Retina (tissue), 1 donor: ENCODE results near the gene DAND5.
"Not testable (repeated sequence)": the region's sequence is repeated elsewhere in the genome, so short reads cannot be mapped to it uniquely, and the experiment has no call there.

Experiments
- DNase-seq: peaks from one replicate; pipeline ENCODE4 v3.0.0-alpha.2; 2016

DAND5 gene

GRCh38 chr19:12946092-12946721 lies 23.2 kb upstream of the DAND5 start:
- DNase-seq: peak; percentile 44

GRCh38 chr19:12946731-12947496 lies 22.5 kb upstream of the DAND5 start:
- no peak for DNase-seq

- no peak for DNase-seq
These were observed 21.4 kb upstream of the DAND5 start for GRCh38 chr19:12947702-12948611.

GRCh38 chr19:12948612-12949362 lies 20.6 kb upstream of the DAND5 start:
- DNase-seq: no peak

DNA sequence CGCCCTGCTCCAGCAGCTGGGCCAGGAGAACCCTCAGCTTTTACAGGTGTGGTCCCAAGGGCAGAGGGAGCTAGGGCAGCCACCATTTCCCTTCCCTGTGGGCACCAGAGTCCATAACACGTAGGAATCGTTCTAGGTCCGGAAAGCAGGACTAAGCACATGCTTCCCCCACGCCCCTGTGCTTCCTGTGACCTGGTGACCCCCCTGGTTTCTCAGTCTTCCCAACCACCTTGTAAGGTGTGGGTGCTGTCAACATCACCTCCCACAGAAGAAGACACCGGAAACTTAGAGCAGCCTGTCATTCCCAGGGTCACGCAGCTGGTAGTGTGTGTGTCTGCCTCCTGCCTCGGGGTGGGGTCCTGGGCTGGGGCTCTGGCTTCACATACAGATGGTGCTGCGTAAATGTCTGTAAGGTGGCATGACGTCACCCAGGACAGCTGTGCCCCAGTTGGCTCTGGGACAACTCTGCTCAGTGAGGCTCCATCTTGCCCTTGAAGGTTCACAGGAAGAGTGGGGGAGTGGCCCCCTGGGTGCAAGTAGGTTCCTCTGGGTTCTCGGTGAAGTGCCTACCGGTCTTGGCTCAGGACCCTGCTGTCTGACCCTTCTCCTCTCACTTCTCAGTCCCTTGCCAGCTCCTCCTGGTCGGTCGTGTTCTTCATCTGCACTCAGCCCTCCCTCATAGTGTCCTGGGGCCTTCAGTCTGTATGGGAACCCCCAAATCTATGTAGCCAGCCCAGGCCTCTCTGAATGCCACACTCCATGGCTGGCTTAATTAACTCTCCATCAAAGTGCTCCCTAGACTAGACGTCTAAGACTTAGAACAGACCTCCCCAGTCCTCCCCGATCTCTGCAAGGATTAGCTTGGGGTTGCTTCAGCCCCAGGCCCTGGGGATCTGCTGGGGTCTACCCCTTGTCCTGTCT lies 19.8 kb upstream of the DAND5 start:
- no peak for DNase-seq

- not testable (repeated sequence) for DNase-seq
These were observed 17.3 kb upstream of the DAND5 start for GRCh38 chr19:12952050-12952449.

DNA sequence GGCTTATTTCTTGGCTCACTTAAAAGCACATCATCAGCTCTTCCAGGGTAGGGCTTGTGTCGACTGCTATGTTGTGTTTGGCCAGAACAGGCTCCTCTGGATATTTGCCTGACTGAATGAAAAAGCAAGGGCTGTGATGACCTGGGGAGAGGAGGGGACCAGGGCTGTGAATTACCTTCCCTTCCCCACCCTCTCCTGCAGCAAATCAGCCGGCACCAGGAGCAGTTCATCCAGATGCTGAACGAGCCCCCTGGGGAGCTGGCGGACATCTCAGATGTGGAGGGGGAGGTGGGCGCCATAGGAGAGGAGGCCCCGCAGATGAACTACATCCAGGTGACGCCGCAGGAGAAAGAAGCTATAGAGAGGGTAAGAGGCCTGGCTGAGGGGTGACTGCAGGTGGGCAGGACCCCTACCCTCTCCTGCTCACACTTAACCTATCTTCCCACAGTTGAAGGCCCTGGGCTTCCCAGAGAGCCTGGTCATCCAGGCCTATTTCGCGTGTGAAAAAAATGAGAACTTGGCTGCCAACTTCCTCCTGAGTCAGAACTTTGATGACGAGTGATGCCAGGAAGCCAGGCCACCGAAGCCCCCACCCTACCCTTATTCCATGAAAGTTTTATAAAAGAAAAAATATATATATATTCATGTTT lies 16.8 kb upstream of the DAND5 start:
- DNase-seq: no peak

DNA sequence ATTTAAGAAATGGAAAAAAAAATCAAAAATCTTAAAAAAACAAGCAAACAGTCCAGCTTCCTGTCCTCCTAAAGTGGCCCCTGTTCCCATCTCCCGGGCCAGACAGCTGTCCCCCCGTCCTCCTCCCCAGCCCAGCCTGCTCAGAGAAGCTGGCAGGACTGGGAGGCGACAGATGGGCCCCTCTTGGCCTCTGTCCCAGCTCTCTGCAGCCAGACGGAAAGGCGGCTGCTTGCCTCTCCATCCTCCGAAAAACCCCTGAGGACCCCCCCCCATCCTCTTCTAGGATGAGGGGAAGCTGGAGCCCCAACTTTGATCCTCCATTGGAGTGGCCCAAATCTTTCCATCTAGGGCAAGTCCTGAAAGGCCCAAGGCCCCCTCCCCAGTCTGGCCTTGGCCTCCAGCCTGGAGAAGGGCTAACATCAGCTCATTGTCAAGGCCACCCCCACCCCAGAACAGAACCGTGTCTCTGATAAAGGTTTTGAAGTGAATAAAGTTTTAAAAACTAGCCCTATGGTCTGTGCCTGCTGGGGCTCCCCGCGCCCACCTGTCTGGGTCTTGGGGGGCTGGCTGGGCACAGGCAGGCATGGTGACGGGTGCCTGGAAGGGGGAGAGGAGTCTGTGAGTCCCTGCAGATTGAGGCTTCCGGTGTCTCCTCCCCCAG lies 16.1 kb upstream of the DAND5 start:
- no peak for DNase-seq

DNA sequence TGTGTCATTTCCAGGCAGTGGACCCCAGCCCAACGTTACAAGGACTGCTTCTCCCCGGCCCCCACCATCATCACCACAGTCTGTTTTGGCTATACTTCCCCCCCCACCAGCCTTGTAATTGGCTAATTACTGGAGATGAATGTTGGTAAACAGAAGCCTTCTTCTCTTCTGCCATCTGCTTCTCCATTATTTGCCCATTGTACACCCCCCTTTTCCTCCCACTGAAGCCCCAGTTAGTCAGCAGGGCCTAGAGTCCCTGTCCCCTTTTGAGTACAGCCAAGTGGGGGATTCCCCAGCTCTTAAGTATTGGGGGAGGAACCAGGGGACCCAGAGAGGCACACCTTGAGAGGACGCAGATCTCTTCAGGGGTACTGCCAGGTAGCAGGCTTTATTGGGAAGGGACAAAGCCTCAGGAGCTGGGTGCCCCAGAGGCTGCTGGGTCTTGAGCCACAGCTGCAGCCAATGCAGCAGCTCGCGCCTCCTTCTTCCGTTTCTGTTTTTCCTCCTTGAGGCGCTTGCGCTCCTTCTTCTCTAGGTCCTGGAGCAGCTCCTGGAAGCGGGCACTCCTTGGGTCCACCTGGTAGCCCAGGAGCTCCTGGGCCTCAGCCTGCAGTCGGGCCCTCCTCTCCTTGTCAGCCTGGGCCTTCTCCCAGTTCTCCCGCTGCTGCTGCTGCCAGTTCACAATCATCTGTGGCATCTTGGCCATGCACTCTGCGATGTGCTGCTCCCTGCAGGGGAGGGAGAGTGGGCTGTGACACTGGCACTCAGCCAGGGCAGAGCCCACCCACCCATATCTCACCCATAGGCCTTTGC lies 15.4 kb upstream of the DAND5 start:
- no peak for DNase-seq

DNA sequence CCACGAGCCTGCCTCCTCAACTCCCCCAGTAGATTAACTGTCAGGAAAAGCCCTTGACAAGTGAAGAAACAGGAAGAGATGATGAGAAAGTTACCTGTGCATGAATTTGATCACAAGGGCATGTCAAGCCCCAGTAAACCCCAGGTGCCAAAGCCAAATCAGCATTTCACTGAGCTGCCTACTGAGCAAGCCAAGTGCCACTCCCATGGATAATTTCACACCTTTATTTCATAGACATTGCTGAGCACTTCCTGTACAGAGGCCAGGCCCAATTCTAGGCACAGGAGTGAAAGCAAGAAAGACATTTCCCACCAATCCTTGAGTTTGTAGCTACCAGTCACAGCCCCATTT lies 14.8 kb upstream of the DAND5 start:
- no peak for DNase-seq

DNA sequence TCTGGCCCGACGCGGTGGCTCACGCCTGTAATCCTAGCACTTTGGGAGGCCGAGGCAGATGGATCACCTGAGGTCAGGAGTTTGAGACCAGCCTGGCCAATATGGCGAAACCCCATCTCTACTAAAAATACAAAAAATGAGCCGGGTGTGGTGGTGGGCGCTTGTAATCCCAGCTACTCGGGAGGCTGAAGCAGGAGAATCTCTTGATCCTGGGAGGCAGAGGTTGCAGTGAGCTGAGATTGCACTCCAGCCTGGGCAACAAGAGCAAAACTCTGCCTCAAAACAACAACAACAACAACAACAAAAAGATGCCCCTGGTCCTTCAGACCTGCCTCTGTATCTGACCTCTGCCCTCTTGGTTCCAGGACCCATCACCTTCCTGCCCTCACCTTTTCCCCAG lies 13.8 kb upstream of the DAND5 start:
- not testable (repeated sequence) for DNase-seq

- no peak for DNase-seq
These were observed 13.4 kb upstream of the DAND5 start for GRCh38 chr19:12955996-12956395.

- peak; percentile 93 for DNase-seq
These were observed 12.7 kb upstream of the DAND5 start, which contains the start of gene GADD45GIP1 for GRCh38 chr19:12956446-12957388. Gene GADD45GIP1 (minus strand): TSS chr19:12957223. CDS start chr19:12957212, 11 bp downstream.

- DNase-seq: not testable (repeated sequence)
These were observed 11.9 kb upstream of the DAND5 start for GRCh38 chr19:12957389-12957952.

GRCh38 chr19:12959481-12959880 lies 9.9 kb upstream of the DAND5 start:
- DNase-seq: no peak

DNA sequence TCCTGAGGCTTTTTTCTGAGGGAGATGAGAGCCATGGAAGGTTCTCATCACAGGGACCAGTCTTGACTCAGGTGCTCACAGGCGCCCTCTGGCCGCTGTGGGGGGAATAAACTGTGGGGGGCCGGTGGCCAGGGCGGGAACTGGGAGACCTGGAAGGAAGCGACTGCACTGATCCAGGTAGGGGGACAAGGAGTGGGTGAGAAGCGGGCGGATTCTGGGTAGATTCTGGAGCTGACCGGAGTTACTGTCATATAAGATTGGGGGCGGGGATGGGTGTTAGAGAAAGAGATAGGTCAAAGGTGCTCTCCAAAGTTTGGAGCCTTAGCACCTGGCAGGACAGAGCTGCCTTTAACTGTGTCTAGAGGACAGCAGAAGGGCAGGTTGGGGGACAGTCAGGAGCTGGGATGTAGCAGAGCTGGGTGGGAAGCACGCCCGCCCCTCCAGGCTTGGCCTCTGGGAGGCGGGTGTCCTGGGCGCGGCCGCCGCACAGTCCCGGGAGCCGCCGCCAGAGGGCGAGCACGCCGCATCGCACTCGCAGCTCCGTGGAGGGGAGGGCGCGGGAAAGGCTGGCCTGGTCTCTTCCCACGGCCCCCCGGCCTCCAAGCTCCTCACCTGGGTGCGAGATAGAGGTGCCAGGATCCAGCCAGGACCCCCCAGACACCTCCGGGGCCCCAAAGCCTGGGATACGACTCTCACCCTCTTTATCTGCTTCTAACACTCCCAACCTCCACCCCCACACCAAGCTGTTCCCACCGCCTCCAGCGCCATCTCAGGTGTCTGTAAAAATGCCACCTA lies 4.2 kb upstream of the DAND5 start:
- DNase-seq: peak; percentile 94

GRCh38 chr19:12965812-12966135 lies 3.6 kb upstream of the DAND5 start:
- no peak for DNase-seq
